Ascending aorta (tissue), 2 donors: Measurements from ENCODE around the gene C6orf62. TPM values are rescaled to one million over a fixed set of nuclear protein-coding genes. Genes with fewer than 3 reads are reported as not detected.

Source experiments
- DNase-seq, 2 donors: peaks; one replicate each; pipeline ENCODE4 v3.0.0-alpha.2; 2019; ENCODE audit warnings: low spot score in 2 of 2
- H3K27ac ChIP-seq, 2 donors: fragments of 200-600 bp; sonication (generic); one replicate each; pipeline ENCODE4 v1.5.1; 2016 to 2017; ENCODE audit warnings: mild to moderate bottlenecking in 1 of 2
- H3K27me3 ChIP-seq: fragments of 200-600 bp; sonication (generic); one replicate; pipeline ENCODE4 v1.5.1; 2017
- H3K36me3 ChIP-seq, 2 donors: fragments of 200-600 bp; sonication (generic); one replicate each; pipeline ENCODE4 v1.5.1; 2016
- H3K4me1 ChIP-seq, 2 donors: fragments of 200-600 bp; sonication (generic); one replicate each; pipeline ENCODE4 v1.5.1; 2016 to 2017; ENCODE audit warnings: mild to moderate bottlenecking in 1 of 2
- H3K4me3 ChIP-seq, 2 donors: fragments of 200-600 bp; sonication (generic); one replicate each; pipeline ENCODE4 v1.5.1; 2016 to 2017; ENCODE audit warnings: mild to moderate bottlenecking in 1 of 2
- H3K9me3 ChIP-seq, 2 donors: fragments of 200-600 bp; sonication (generic); one replicate each; pipeline ENCODE4 v1.5.1; 2016
- intact Hi-C: fragments of 100-400 bp; cut with DNase I; formaldehyde crosslinking; loops from one replicate; pipeline ENCODE4 v1.15.1; 2023
- total RNA-seq: library from RNA; depleted of rRNA; stranded (reverse); fragments of >200 nt; gene quantifications from one replicate; pipeline ENCODE4 v1.1.0, GENCODE V29; 2016
- TF ChIP-seq, protein P1 (sequence below), 3 experiments: fragments of 200-600 bp in 2 of 3; fragments of 450-650 bp in 1 of 3; sonication (generic) in 2 of 3; IDR thresholded peaks; one replicate each; pipeline ENCODE4 v1.5.1; 2016 to 2019; ENCODE audit warnings: antibody characterized with exemption in 3 of 3, mild to moderate bottlenecking in 1 of 3, moderate library complexity in 1 of 3

Gene C6orf62
- total RNA-seq, 1 donor from 2014 or later: 29.6 TPM

DNA sequence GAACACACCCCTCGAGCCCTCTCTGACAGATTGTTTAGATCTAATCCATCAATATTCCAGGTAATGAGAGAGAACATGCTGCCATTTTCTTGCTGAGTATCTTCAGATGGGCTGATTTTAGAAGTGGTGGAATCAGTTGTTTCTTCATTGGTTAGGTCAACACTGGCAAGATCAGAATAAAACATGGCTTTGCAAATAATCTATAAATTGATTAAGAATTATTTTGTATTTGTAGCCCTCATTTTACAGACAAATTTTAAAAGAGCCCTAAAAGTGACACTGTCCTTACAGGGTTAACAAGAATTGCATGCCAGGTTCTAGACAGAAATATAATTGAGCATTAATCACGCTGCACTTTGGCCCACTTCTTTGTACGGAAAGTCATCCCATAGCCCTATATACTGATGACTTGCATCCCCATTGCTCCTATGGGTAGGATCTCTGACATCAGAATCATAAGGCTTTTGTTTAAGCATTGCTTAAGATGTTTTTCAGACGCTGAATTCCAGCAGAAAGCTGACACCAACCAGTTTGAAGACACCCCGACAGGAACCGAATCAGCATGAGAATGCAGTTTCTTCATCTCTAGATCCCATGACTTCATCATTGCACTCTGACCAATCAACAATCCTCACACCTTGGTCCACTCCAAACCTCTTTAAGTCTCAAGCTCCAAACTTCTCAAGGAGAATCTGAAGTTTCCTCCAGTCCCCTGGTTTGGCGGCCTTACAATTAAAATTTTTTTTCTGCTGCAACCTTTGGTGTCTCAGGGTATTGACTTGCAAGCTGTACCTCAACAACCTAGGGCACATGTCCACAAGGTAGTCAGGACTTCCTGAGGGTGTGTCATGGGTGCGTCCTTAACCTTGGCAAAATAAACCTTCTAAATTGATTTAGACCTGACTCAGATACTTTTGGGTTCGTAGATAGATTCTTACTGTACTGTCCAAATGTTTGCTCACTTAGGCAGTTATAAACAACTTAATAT lies 60.1 kb downstream of the C6orf62 start:
- Histone ChIP-seq H3K4me1 (no peaks in the 10 kb centered on the region), H3K36me3 (peaks cover 0 to 22% of the 10 kb centered on the region in 2 donors), H3K9me3 (no peaks in the 10 kb centered on the region), H3K27ac (no peak overlapping the region), H3K27me3 (no peaks in the 10 kb centered on the region), H3K4me3 (no peak overlapping the region)
- intact Hi-C loops: no loop called here
- TF ChIP-seq, protein P1, sequence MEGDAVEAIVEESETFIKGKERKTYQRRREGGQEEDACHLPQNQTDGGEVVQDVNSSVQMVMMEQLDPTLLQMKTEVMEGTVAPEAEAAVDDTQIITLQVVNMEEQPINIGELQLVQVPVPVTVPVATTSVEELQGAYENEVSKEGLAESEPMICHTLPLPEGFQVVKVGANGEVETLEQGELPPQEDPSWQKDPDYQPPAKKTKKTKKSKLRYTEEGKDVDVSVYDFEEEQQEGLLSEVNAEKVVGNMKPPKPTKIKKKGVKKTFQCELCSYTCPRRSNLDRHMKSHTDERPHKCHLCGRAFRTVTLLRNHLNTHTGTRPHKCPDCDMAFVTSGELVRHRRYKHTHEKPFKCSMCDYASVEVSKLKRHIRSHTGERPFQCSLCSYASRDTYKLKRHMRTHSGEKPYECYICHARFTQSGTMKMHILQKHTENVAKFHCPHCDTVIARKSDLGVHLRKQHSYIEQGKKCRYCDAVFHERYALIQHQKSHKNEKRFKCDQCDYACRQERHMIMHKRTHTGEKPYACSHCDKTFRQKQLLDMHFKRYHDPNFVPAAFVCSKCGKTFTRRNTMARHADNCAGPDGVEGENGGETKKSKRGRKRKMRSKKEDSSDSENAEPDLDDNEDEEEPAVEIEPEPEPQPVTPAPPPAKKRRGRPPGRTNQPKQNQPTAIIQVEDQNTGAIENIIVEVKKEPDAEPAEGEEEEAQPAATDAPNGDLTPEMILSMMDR (IDR thresholded peaks at IDR 0.05): no peak
- no peak for DNase-seq

DNA sequence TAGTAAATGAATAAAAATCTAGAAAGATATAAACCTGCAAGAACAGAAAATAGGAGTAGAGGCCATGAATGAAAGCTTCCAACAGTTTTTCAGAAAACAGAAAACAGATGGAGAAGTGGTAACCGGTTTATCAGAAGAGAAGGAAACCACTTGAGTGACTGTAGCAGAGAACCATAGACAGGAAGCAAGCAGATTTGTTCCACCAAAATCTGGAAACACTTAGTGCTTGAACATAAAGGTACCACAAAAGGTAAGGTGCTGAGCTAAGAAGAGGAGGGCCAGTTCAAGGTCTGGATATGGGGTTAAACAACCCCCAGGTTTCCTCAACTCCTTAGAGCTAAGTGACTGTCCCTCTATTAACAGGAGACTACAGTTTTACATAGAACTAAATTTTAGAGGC lies 63.7 kb downstream of the C6orf62 start:
- Histone ChIP-seq H3K4me3 (no peak overlapping the region), H3K27me3 (no peaks in the 10 kb centered on the region), H3K36me3 (peaks cover 14 to 41% of the 10 kb centered on the region in 2 donors), H3K4me1 (no peaks in the 10 kb centered on the region), H3K9me3 (no peaks in the 10 kb centered on the region), H3K27ac (no peak overlapping the region)
- no peak for DNase-seq
- TF ChIP-seq, protein P1 (IDR thresholded peaks at IDR 0.05): no peak
- intact Hi-C loops: no loop called here

Other genes starting within 250 kb of the C6orf62 start
- gene GPLD1, start 229.6 kb downstream of the C6orf62 start, total RNA-seq: 3.5 TPM
- gene ALDH5A1, start 224.2 kb downstream of the C6orf62 start, total RNA-seq: 0.21 TPM
- gene KIAA0319, start 73.0 kb downstream of the C6orf62 start, total RNA-seq: not detected
- 5.6 TPM for gene TDP2, start 52.3 kb downstream of the C6orf62 start, total RNA-seq
- gene ACOT13, start 52.1 kb downstream of the C6orf62 start, total RNA-seq: 3.1 TPM
- 8.1 TPM for gene GMNN, start 55.8 kb upstream of the C6orf62 start, total RNA-seq
- not detected for gene ARMH2, start 79.8 kb upstream of the C6orf62 start, total RNA-seq
- 49.0 TPM for gene RIPOR2, start 216.8 kb upstream of the C6orf62 start, total RNA-seq